Measurements from ENCODE around the gene CPLANE1.
"Not testable (repeated sequence)": the region's sequence is repeated elsewhere in the genome, so short reads cannot be mapped to it uniquely, and the experiment has no call there.

CPLANE1 gene

GRCh38 chr5:37189355-37189754 lies 59.8 kb downstream of the CPLANE1 start:
- FAIRE-seq (no peak), DNase-seq (ENCODE audit: insufficient read length, low spot score) (no peak)
- no peak for TF ChIP-seq POLR2A (IDR thresholded peaks at IDR 0.05; ENCODE audit: low read depth, low read length)

- DNase-seq (ENCODE audit: insufficient read length, low spot score) (no peak), FAIRE-seq (peak; percentile 45)
- TF ChIP-seq POLR2A (IDR thresholded peaks at IDR 0.05; ENCODE audit: low read depth, low read length): no peak
These were observed 61.7 kb downstream of the CPLANE1 start for GRCh38 chr5:37187465-37187977.

GRCh38 chr5:37184748-37185364 lies 64.3 kb downstream of the CPLANE1 start:
- FAIRE-seq (no peak), DNase-seq (ENCODE audit: insufficient read length, low spot score) (no peak)
- no peak for TF ChIP-seq POLR2A (IDR thresholded peaks at IDR 0.05; ENCODE audit: low read depth, low read length)

- FAIRE-seq (no peak), DNase-seq (ENCODE audit: insufficient read length, low spot score) (no peak)
- TF ChIP-seq POLR2A (IDR thresholded peaks at IDR 0.05; ENCODE audit: low read depth, low read length): no peak
These were observed 66.5 kb downstream of the CPLANE1 start for GRCh38 chr5:37182667-37183066.

- DNase-seq (ENCODE audit: insufficient read length, low spot score): no peak
- TF ChIP-seq POLR2A (IDR thresholded peaks at IDR 0.05; ENCODE audit: low read depth, low read length): no peak
- FAIRE-seq: no peak
These were observed 74.2 kb downstream of the CPLANE1 start for GRCh38 chr5:37174928-37175327.

- FAIRE-seq (no peak), DNase-seq (ENCODE audit: insufficient read length, low spot score) (no peak)
- TF ChIP-seq POLR2A (IDR thresholded peaks at IDR 0.05; ENCODE audit: low read depth, low read length): no peak
These were observed 76.2 kb downstream of the CPLANE1 start for GRCh38 chr5:37172957-37173356.

- TF ChIP-seq POLR2A (IDR thresholded peaks at IDR 0.05; ENCODE audit: low read depth, low read length): no peak
- DNase-seq (ENCODE audit: insufficient read length, low spot score) (no peak), FAIRE-seq (no peak)
These were observed 78.3 kb downstream of the CPLANE1 start for GRCh38 chr5:37170856-37171255.

- FAIRE-seq: no peak
- no peak for DNase-seq (ENCODE audit: insufficient read length, low spot score)
- TF ChIP-seq POLR2A (IDR thresholded peaks at IDR 0.05; ENCODE audit: low read depth, low read length): no peak
These were observed 83.0 kb downstream of the CPLANE1 start for GRCh38 chr5:37166197-37166596.

- no peak for TF ChIP-seq POLR2A (IDR thresholded peaks at IDR 0.05; ENCODE audit: low read depth, low read length)
- peak; percentile 20 for FAIRE-seq
- no peak for DNase-seq (ENCODE audit: insufficient read length, low spot score)
These were observed 83.4 kb downstream of the CPLANE1 start for GRCh38 chr5:37165761-37166160.

- DNase-seq (ENCODE audit: insufficient read length, low spot score) (no peak), FAIRE-seq (no peak)
- no peak for TF ChIP-seq POLR2A (IDR thresholded peaks at IDR 0.05; ENCODE audit: low read depth, low read length)
These were observed 95.5 kb downstream of the CPLANE1 start for GRCh38 chr5:37153661-37154060.

- no peak for TF ChIP-seq POLR2A (IDR thresholded peaks at IDR 0.05; ENCODE audit: low read depth, low read length)
- FAIRE-seq: no peak
- no peak for DNase-seq (ENCODE audit: insufficient read length, low spot score)
These were observed 102.3 kb downstream of the CPLANE1 start for GRCh38 chr5:37146896-37147295.

- DNase-seq (ENCODE audit: insufficient read length, low spot score): no peak
- no peak for FAIRE-seq
These were observed 112.5 kb downstream of the CPLANE1 start for GRCh38 chr5:37136694-37137093.

GRCh38 chr5:37135312-37135711 lies 113.9 kb downstream of the CPLANE1 start:
- FAIRE-seq; DNase-seq (ENCODE audit: insufficient read length, low spot score): not testable (repeated sequence)

More at GRCh38 chr5:37136694-37137093, 112.5 kb downstream of the CPLANE1 start:
- no peak for TF ChIP-seq POLR2A (IDR thresholded peaks at IDR 0.05; ENCODE audit: low read depth, low read length)

- DNase-seq (ENCODE audit: insufficient read length, low spot score): no peak
- TF ChIP-seq POLR2A (IDR thresholded peaks at IDR 0.05; ENCODE audit: low read depth, low read length): no peak
- peak; percentile 71 for FAIRE-seq
These were observed 115.2 kb downstream of the CPLANE1 start for GRCh38 chr5:37133939-37134338.

- FAIRE-seq (no peak), DNase-seq (ENCODE audit: insufficient read length, low spot score) (no peak)
- no peak for TF ChIP-seq POLR2A (IDR thresholded peaks at IDR 0.05; ENCODE audit: low read depth, low read length)
These were observed 116.5 kb downstream of the CPLANE1 start for GRCh38 chr5:37132646-37133045.
